Natural killer cell (primary cell): ENCODE measurements around the gene DST. TPM values are rescaled to one million over a fixed set of nuclear protein-coding genes. Genes with fewer than 3 reads are reported as not detected.

ENCODE experiments used
- ATAC-seq, 3 donors: fragments of 150-1000 bp in 2 of 3; fragments of 200-7000 bp in 1 of 3; cut with Tn5 transposase; 1 replicate in 1 of 3; 2 replicates in 2 of 3; pipeline ENCODE4 v1.10.0; 2021; ENCODE audit warnings: mild to moderate bottlenecking in 2 of 3, moderate library complexity in 2 of 3
- DNase-seq, 2 donors: peaks; one replicate each; pipeline versions ENCODE4 v3.0.0 to v3.0.0-alpha.2; 2013 to 2021; ENCODE audit warnings: mixed read lengths in 1 of 2
- H3K27ac ChIP-seq: one replicate; pipeline ENCODE4 v1.5.1; 2013; ENCODE audit warnings: mild to moderate bottlenecking, low read length
- H3K27me3 ChIP-seq: one replicate; pipeline ENCODE4 v1.6.1; 2013; ENCODE audit warnings: low read length; ENCODE audit not compliant: control insufficient read depth, insufficient read depth
- H3K36me3 ChIP-seq: one replicate; pipeline ENCODE4 v1.6.1; 2013; ENCODE audit warnings: low read length; ENCODE audit not compliant: control insufficient read depth, insufficient read depth
- H3K4me1 ChIP-seq: one replicate; pipeline ENCODE4 v1.6.1; 2013; ENCODE audit warnings: low read length; ENCODE audit not compliant: control insufficient read depth, insufficient read depth
- H3K4me3 ChIP-seq: one replicate; pipeline ENCODE4 v1.5.1; 2013; ENCODE audit warnings: low read length
- H3K9me3 ChIP-seq: one replicate; pipeline ENCODE4 v1.6.1; 2013; ENCODE audit warnings: low read length; ENCODE audit not compliant: control insufficient read depth, insufficient read depth
- H3K27ac Mint-ChIP-seq, 2 donors: one replicate each; pipeline ENCODE4 v1.8.0; 2022; ENCODE audit warnings: mild to moderate bottlenecking in 2 of 2, mixed read lengths in 2 of 2, moderate library complexity in 1 of 2
- H3K27me3 Mint-ChIP-seq, 2 donors: one replicate each; pipeline ENCODE4 v1.8.0; 2022; ENCODE audit warnings: low read depth in 2 of 2, mixed read lengths in 2 of 2
- H3K36me3 Mint-ChIP-seq: one replicate; pipeline ENCODE4 v1.8.0; 2022; ENCODE audit warnings: mixed read lengths
- H3K4me1 Mint-ChIP-seq, 2 donors: one replicate each; pipeline ENCODE4 v1.8.0; 2022; ENCODE audit warnings: mixed read lengths in 2 of 2
- H3K4me3 Mint-ChIP-seq: one replicate; pipeline ENCODE4 v1.8.0; 2022; ENCODE audit warnings: mild to moderate bottlenecking, moderate library complexity, mixed read lengths
- H3K9me3 Mint-ChIP-seq, 2 donors: one replicate each; pipeline ENCODE4 v1.8.0; 2022; ENCODE audit warnings: mixed read lengths in 2 of 2
- WGBS: methylation state at CpG from one replicate; pipeline ENCODE4 v1.1.7; 2013; ENCODE audit warnings: missing lambda C conversion rate; ENCODE audit not compliant: insufficient coverage; 5-methylcytosine and 5-hydroxymethylcytosine counted together
- intact Hi-C: fragments of 100-400 bp; cut with micrococcal nuclease; formaldehyde crosslinking; loops from one replicate; pipeline ENCODE4 v1.14.2; 2022
- total RNA-seq, 4 donors: library from RNA; stranded (reverse); fragments of 120-200 nt in 1 of 4; gene quantifications; one replicate each; pipeline versions ENCODE4 v1.2.3 to v1.2.4, GENCODE V29; 2013 to 2022
- TF ChIP-seq, protein P1 (sequence below): fragments of 200-600 bp; IDR thresholded peaks from one replicate; pipeline ENCODE4 v1.8.0; 2022; ENCODE audit warnings: antibody characterized with exemption

DST gene
- total RNA-seq, 3 donors from 2014 or later (not counting 1 experiment from before 2014, with no cell fraction given), result 5.6 to 14.7 (median 8.9) TPM

DNA sequence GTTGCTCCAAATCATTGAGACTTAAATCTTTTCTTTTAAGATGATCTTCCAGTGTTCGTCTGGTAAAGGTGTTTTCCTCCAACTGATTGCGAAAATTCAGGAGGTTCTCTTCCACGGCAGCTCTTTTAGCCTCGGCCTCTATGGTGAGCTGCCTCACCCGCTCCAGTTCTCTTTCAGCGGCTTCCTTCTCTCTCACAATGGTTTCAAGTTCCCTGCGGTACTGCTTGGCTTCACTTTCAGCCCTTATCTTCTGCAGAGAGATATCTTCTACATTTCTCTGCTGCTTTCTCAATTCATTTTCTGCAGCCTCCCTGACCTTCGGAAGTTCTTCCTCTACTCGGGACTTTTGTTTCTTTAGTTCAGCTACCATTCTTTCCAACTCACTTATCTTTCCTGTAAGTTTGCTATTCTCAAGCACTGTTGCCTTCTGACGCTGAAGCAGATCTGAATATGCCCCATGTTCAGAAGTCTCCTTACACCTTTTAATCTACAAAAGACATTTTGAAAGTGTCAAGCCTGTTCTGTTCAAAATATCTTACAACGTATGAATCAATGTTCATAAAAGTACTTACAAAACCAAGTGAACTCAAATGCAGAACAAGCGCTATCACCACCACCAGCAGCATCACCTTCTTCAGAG lies 22.3 kb downstream of the DST start:
- no peaks in the 10 kb centered on the region for H3K36me3 Mint-ChIP-seq
- H3K27ac Mint-ChIP-seq, result no peak overlapping the region
- WGBS, result 94% methylated on average over 12 of the region's 12 CpGs
- ATAC-seq, result no peak
- no peak overlapping the region for H3K4me3 Mint-ChIP-seq
- no peak overlapping the region for H3K27ac ChIP-seq
- no peaks in the 10 kb centered on the region for H3K9me3 ChIP-seq
- no peaks in the 10 kb centered on the region for H3K27me3 Mint-ChIP-seq
- no peaks in the 10 kb centered on the region for H3K4me1 ChIP-seq
- DNase-seq, result no peak
- H3K4me1 Mint-ChIP-seq, result no peaks in the 10 kb centered on the region
- intact Hi-C loops, result no loop called here
- no peaks in the 10 kb centered on the region for H3K27me3 ChIP-seq
- H3K4me3 ChIP-seq, result no peak overlapping the region
- TF ChIP-seq, protein P1, sequence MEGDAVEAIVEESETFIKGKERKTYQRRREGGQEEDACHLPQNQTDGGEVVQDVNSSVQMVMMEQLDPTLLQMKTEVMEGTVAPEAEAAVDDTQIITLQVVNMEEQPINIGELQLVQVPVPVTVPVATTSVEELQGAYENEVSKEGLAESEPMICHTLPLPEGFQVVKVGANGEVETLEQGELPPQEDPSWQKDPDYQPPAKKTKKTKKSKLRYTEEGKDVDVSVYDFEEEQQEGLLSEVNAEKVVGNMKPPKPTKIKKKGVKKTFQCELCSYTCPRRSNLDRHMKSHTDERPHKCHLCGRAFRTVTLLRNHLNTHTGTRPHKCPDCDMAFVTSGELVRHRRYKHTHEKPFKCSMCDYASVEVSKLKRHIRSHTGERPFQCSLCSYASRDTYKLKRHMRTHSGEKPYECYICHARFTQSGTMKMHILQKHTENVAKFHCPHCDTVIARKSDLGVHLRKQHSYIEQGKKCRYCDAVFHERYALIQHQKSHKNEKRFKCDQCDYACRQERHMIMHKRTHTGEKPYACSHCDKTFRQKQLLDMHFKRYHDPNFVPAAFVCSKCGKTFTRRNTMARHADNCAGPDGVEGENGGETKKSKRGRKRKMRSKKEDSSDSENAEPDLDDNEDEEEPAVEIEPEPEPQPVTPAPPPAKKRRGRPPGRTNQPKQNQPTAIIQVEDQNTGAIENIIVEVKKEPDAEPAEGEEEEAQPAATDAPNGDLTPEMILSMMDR, result no peak
- H3K9me3 Mint-ChIP-seq, result peaks cover 0 to 2% of the 10 kb centered on the region in 2 donors
- no peaks in the 10 kb centered on the region for H3K36me3 ChIP-seq

DNA sequence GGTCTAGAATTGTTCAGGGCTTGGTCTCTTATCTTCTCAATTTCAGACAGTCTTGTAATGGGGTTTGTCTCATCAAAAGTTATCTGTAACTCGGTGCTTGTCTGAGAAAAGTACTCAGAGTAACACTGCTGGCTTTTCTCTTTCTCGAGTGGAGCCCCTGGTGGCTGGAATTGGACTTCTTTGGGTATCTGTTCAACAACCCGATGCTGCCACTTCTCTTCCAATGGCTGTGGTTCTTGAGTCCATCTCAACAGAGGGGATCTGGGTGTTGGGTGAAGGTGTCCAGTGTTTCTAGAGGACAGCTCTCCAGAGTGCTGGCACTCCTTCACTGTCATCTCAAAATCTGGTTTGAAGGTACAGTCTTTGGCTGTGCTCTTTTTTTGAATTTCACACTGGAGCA lies 24.6 kb downstream of the DST start:
- Mint-ChIP-seq H3K4me3 (no peak overlapping the region), H3K27ac (no peak overlapping the region), H3K9me3 (peaks cover 0 to 2% of the 10 kb centered on the region in 2 donors), H3K27me3 (no peaks in the 10 kb centered on the region), H3K4me1 (no peaks in the 10 kb centered on the region), H3K36me3 (no peaks in the 10 kb centered on the region)
- intact Hi-C loops, result no loop called here
- no peak for DNase-seq
- Histone ChIP-seq H3K27me3 (no peaks in the 10 kb centered on the region), H3K36me3 (no peaks in the 10 kb centered on the region), H3K9me3 (no peaks in the 10 kb centered on the region), H3K4me3 (no peak overlapping the region), H3K27ac (no peak overlapping the region), H3K4me1 (no peaks in the 10 kb centered on the region)
- TF ChIP-seq, protein P1, result no peak
- ATAC-seq, result no peak
- WGBS, result 85% methylated on average over 3 of the region's 3 CpGs

DNA sequence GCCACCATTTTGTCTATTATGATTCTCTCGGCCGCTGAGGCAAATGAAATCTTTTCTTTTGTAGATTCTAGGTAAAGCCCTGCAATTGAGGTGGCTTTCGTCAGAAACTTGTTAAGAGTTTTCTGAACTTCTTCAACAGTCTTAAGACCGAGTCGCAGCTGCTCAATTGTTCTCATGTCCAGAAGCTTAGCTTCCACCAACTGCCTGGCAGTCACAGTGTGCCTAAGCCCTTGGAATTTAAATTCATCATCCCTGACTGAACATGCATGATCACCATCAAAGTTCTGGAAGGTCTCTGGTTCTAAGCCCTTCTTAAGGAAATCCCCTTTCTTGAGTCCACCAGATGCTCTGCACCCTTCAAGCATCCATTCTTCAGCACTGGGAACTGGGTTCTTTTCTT lies 25.7 kb downstream of the DST start:
- 92% methylated on average over 5 of the region's 5 CpGs for WGBS
- no peaks in the 10 kb centered on the region for H3K27me3 ChIP-seq
- TF ChIP-seq, protein P1, result no peak
- Mint-ChIP-seq H3K27ac (no peak overlapping the region), H3K27me3 (no peaks in the 10 kb centered on the region), H3K4me1 (no peaks in the 10 kb centered on the region), H3K9me3 (no peaks in the 10 kb centered on the region), H3K4me3 (no peak overlapping the region), H3K36me3 (no peaks in the 10 kb centered on the region)
- intact Hi-C loops, result no loop called here
- H3K36me3 ChIP-seq, result no peaks in the 10 kb centered on the region
- H3K4me1 ChIP-seq, result no peaks in the 10 kb centered on the region
- DNase-seq (no peak), ATAC-seq (no peak)
- H3K9me3 ChIP-seq, result no peaks in the 10 kb centered on the region
- H3K27ac ChIP-seq, result no peak overlapping the region
- no peak overlapping the region for H3K4me3 ChIP-seq

DNA sequence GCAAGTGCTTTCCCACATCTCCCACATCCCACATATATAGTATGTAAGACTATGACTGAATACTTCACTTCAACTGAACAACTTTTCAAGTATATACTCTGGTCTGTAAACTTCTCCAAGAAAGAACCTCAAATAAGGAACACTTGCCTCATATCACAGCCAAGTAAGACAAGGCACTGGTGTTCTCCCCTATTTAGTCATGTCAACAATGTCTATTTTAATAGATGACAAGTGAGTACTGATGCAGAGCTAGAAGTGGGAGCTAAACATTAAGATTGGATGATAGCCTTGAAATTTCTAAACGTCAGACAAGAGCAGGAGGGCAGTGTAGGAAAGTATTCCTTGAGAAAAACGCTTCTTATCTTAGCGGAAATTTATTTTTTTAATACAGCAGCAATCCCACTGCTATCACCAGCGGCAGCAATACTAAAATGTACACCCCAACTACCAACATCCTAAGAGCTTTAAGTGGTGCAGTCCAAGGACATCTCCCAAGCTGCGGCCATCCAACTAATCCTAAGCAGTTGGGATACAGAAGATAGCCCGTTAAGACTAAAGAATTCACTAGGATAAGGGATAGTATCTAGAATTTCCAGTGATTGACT lies 29.3 kb downstream of the DST start:
- no peaks in the 10 kb centered on the region for H3K4me1 ChIP-seq
- DNase-seq, result no peak
- no peaks in the 10 kb centered on the region for H3K4me1 Mint-ChIP-seq
- TF ChIP-seq, protein P1, result no peak
- 76% methylated on average over 6 of the region's 6 CpGs for WGBS
- ATAC-seq, result no peak
- H3K27me3 Mint-ChIP-seq, result no peaks in the 10 kb centered on the region
- H3K36me3 ChIP-seq, result no peaks in the 10 kb centered on the region
- intact Hi-C loops, result no loop called here
- H3K27ac Mint-ChIP-seq, result no peak overlapping the region
- H3K4me3 ChIP-seq, result no peak overlapping the region
- no peaks in the 10 kb centered on the region for H3K9me3 ChIP-seq
- no peaks in the 10 kb centered on the region for H3K27me3 ChIP-seq
- no peaks in the 10 kb centered on the region for H3K9me3 Mint-ChIP-seq
- no peak overlapping the region for H3K4me3 Mint-ChIP-seq
- no peak overlapping the region for H3K27ac ChIP-seq
- no peaks in the 10 kb centered on the region for H3K36me3 Mint-ChIP-seq
